OCI-LY7 (cell line): ENCODE results near the gene RPL36.

Experiments used
- CTCF ChIP-seq: fragments of 200-600 bp; sonication (generic); conservative IDR thresholded peaks from 2 replicates; pipeline ENCODE4 v1.5.1; 2014; ENCODE audit warnings: mild to moderate bottlenecking, antibody characterized with exemption, low read length, moderate library complexity, mixed read lengths
- EZH2phosphoT487 ChIP-seq: fragments of 200-600 bp; sonication (generic); IDR thresholded peaks from 2 replicates; pipeline ENCODE4 v1.6.1; 2018; ENCODE audit warnings: low read depth, borderline replicate concordance, mild to moderate bottlenecking, mixed run types, antibody characterized with exemption, low read length, moderate library complexity, mixed read lengths

GRCh38 chr19:5663904-5664303, 26.2 kb upstream of the RPL36 start:
- TF ChIP-seq CTCF, result no peak
- TF ChIP-seq EZH2phosphoT487, result no peak
